GM23338 (cell line): ENCODE results near the gene MPHOSPH6. TPM values are rescaled to one million over a fixed set of nuclear protein-coding genes. Genes with fewer than 3 reads are reported as not detected.

Experiments used
- ATAC-seq: fragments of 200-7000 bp; cut with Tn5 transposase; 3 replicates; pipeline ENCODE4 v1.9.1; 2020
- DNase-seq: peaks from one replicate; pipeline ENCODE4 v3.0.0-alpha.2; 2015; ENCODE audit warnings: low spot score
- H2AFZ ChIP-seq: fragments of 200-600 bp; sonication (generic); 2 replicates; pipeline ENCODE4 v1.8.0; 2016; ENCODE audit warnings: antibody characterized with exemption, mild to moderate bottlenecking, moderate library complexity
- H3F3A ChIP-seq: fragments of 200-600 bp; sonication (generic); replicated peaks from 2 replicates; pipeline ENCODE4 v1.8.0; 2017; ENCODE audit warnings: antibody characterized with exemption, mixed run types, low read depth
- H3K27ac ChIP-seq: fragments of 200-600 bp; sonication (generic); 2 replicates; pipeline ENCODE4 v1.6.1; 2016; ENCODE audit warnings: low read depth
- H3K27me3 ChIP-seq: fragments of 200-600 bp; sonication (generic); 2 replicates; pipeline ENCODE4 v1.8.0; 2016; ENCODE audit warnings: mild to moderate bottlenecking, mixed run types, moderate library complexity; ENCODE audit not compliant: insufficient read depth
- H3K36me3 ChIP-seq: fragments of 200-600 bp; sonication (generic); 2 replicates; pipeline ENCODE4 v1.8.0; 2016; ENCODE audit warnings: mild to moderate bottlenecking; ENCODE audit not compliant: insufficient read depth
- H3K4me1 ChIP-seq: fragments of 200-600 bp; sonication (generic); 2 replicates; pipeline ENCODE4 v1.8.0; 2016; ENCODE audit warnings: mild to moderate bottlenecking, moderate library complexity; ENCODE audit not compliant: insufficient read depth
- H3K4me2 ChIP-seq: fragments of 200-600 bp; sonication (generic); 2 replicates; pipeline ENCODE4 v1.7.1; 2017; ENCODE audit warnings: mixed run types
- H3K4me3 ChIP-seq: fragments of 200-600 bp; sonication (generic); 2 replicates; pipeline ENCODE4 v1.6.1; 2016; ENCODE audit warnings: mixed run types
- H3K79me2 ChIP-seq: fragments of 200-600 bp; sonication (generic); replicated peaks from 2 replicates; pipeline ENCODE4 v1.8.0; 2017; ENCODE audit warnings: mild to moderate bottlenecking; ENCODE audit not compliant: insufficient read depth
- H3K9me2 ChIP-seq: fragments of 200-600 bp; sonication (generic); 2 replicates; pipeline ENCODE4 v1.8.0; 2017; ENCODE audit not compliant: insufficient read depth
- H4K20me1 ChIP-seq: fragments of 200-600 bp; sonication (generic); replicated peaks from 2 replicates; pipeline ENCODE4 v1.8.0; 2017; ENCODE audit warnings: mild to moderate bottlenecking; ENCODE audit not compliant: insufficient read depth
- H3K27ac Mint-ChIP-seq: 2 replicates; pipeline ENCODE4 v1.8.0; 2020; ENCODE audit warnings: inconsistent platforms, mild to moderate bottlenecking, moderate library complexity, mixed read lengths
- H3K27me3 Mint-ChIP-seq: 3 replicates; pipeline ENCODE4 v1.8.0; 2022; ENCODE audit warnings: low read depth, mild to moderate bottlenecking, moderate library complexity, mixed read lengths, inconsistent platforms; ENCODE audit not compliant: insufficient read depth, poor library complexity
- H3K36me3 Mint-ChIP-seq: 3 replicates; pipeline ENCODE4 v1.8.0; 2021; ENCODE audit warnings: low read depth, mild to moderate bottlenecking, inconsistent platforms, moderate library complexity, mixed read lengths
- H3K4me1 Mint-ChIP-seq: 3 replicates; pipeline ENCODE4 v1.8.0; 2020; ENCODE audit warnings: mild to moderate bottlenecking, inconsistent platforms, mixed read lengths
- H3K4me3 Mint-ChIP-seq: 3 replicates; pipeline ENCODE4 v1.8.0; 2021; ENCODE audit warnings: moderate library complexity, mild to moderate bottlenecking, inconsistent platforms, mixed read lengths
- H3K9me3 Mint-ChIP-seq: 3 replicates; pipeline ENCODE4 v1.8.0; 2020; ENCODE audit warnings: moderate library complexity, mild to moderate bottlenecking, inconsistent platforms, mixed read lengths
- CREB1 ChIP-seq: fragments of 250-450 bp; sonication (Bioruptor Pico); IDR thresholded peaks from 2 replicates; pipeline ENCODE4 v1.5.0; 2020; ENCODE audit warnings: low read depth, mild to moderate bottlenecking, moderate library complexity
- CTCF ChIP-seq, 2 experiments: fragments of 200-600 bp in 1 of 2; sonication (generic) in 1 of 2; conservative IDR thresholded peaks; 2 replicates each; pipeline versions ENCODE4 v1.5.1 to v1.6.1; 2016 to 2017; ENCODE audit warnings: antibody characterized with exemption in 2 of 2, low read depth in 2 of 2, mild to moderate bottlenecking in 2 of 2, moderate library complexity in 1 of 2
- ETS1 ChIP-seq: IDR thresholded peaks from 2 replicates; pipeline ENCODE4 v1.6.1; 2016; ENCODE audit warnings: antibody characterized with exemption
- EZH2 ChIP-seq: fragments of 200-600 bp; sonication (generic); IDR thresholded peaks from one replicate; pipeline ENCODE4 v1.8.0; 2017; ENCODE audit warnings: antibody characterized with exemption, mild to moderate bottlenecking, low read depth; ENCODE audit not compliant: unreplicated experiment
- EZH2phosphoT487 ChIP-seq: fragments of 200-600 bp; sonication (generic); IDR thresholded peaks from one replicate; pipeline ENCODE4 v1.8.1; 2018; ENCODE audit warnings: antibody characterized with exemption; ENCODE audit not compliant: unreplicated experiment
- JUNB ChIP-seq: IDR thresholded peaks from one replicate; pipeline ENCODE4 v1.6.1; 2016; ENCODE audit warnings: antibody characterized with exemption; ENCODE audit not compliant: unreplicated experiment
- NANOG ChIP-seq: IDR thresholded peaks from 2 replicates; pipeline ENCODE4 v1.6.1; 2016; ENCODE audit warnings: antibody characterized with exemption, borderline replicate concordance
- POLR2AphosphoS5 ChIP-seq: IDR thresholded peaks from 2 replicates; pipeline ENCODE4 v1.6.1; 2016; ENCODE audit warnings: antibody characterized with exemption, low read depth
- REST ChIP-seq: IDR thresholded peaks from one replicate; pipeline ENCODE4 v1.6.1; 2018; ENCODE audit warnings: antibody characterized with exemption; ENCODE audit not compliant: unreplicated experiment
- STAT1 ChIP-seq: IDR thresholded peaks from one replicate; pipeline ENCODE4 v1.6.1; 2016; ENCODE audit warnings: antibody characterized with exemption; ENCODE audit not compliant: unreplicated experiment
- ZNF114 ChIP-seq: fragments of 250-450 bp; sonication (Bioruptor Pico); IDR thresholded peaks from 2 replicates; pipeline ENCODE4 v1.5.0; 2020; ENCODE audit warnings: mild to moderate bottlenecking, moderate library complexity
- ZNF331 ChIP-seq: fragments of 250-450 bp; sonication (Bioruptor Pico); IDR thresholded peaks from 2 replicates; pipeline ENCODE4 v1.5.0; 2020; ENCODE audit warnings: low read depth, mild to moderate bottlenecking, moderate library complexity
- polyA plus RNA-seq: library from polyadenylated mRNA; unstranded; fragments of >200 nt; fragmentation: Nextera tagmentation; extraction: Ambion mirVana; gene quantifications from 2 replicates; pipeline ENCODE4 v1.2.1, GENCODE V29; 2016
- total RNA-seq: library from RNA; depleted of rRNA; stranded (reverse); fragments of >200 nt; shearing (Covaris generic); gene quantifications from 2 replicates; pipeline ENCODE4 v1.2.3, GENCODE V29; 2014
- TF ChIP-seq, protein P1 (sequence below): fragments of 250-450 bp; sonication (Bioruptor Pico); IDR thresholded peaks from 2 replicates; pipeline ENCODE4 v1.5.0; 2020; ENCODE audit warnings: mild to moderate bottlenecking, moderate library complexity

Gene MPHOSPH6
- total and polyA plus RNA-seq, 2 experiments from 2014 or later: 40.8 to 94.7 TPM

- TF ChIP-seq ZNF331: no peak
Observed at GRCh38 chr16:82201926-82202325, 31.9 kb upstream of the MPHOSPH6 start (continued).

- Mint-ChIP-seq H3K4me1 (no peaks in the 10 kb centered on the region), H3K27me3 (peaks cover 1% of the 10 kb centered on the region), H3K9me3 (no peaks in the 10 kb centered on the region), H3K36me3 (no peaks in the 10 kb centered on the region), H3K27ac (no peak overlapping the region), H3K4me3 (no peak overlapping the region)
- H3K9me2 ChIP-seq: no peaks in the 10 kb centered on the region
- H4K20me1 ChIP-seq: no peaks in the 10 kb centered on the region
- no peak overlapping the region for H2AFZ ChIP-seq
- no peaks in the 10 kb centered on the region for H3F3A ChIP-seq
- H3K27me3 ChIP-seq: no peaks in the 10 kb centered on the region
- H3K4me1 ChIP-seq: no peaks in the 10 kb centered on the region
- H3K4me2 ChIP-seq: no peak overlapping the region
- ATAC-seq (no peak), DNase-seq (no peak)
- no peak overlapping the region for H3K4me3 ChIP-seq
- no peaks in the 10 kb centered on the region for H3K36me3 ChIP-seq
- no peaks in the 10 kb centered on the region for H3K79me2 ChIP-seq
- no peak overlapping the region for H3K27ac ChIP-seq
- TF ChIP-seq, protein P1, sequence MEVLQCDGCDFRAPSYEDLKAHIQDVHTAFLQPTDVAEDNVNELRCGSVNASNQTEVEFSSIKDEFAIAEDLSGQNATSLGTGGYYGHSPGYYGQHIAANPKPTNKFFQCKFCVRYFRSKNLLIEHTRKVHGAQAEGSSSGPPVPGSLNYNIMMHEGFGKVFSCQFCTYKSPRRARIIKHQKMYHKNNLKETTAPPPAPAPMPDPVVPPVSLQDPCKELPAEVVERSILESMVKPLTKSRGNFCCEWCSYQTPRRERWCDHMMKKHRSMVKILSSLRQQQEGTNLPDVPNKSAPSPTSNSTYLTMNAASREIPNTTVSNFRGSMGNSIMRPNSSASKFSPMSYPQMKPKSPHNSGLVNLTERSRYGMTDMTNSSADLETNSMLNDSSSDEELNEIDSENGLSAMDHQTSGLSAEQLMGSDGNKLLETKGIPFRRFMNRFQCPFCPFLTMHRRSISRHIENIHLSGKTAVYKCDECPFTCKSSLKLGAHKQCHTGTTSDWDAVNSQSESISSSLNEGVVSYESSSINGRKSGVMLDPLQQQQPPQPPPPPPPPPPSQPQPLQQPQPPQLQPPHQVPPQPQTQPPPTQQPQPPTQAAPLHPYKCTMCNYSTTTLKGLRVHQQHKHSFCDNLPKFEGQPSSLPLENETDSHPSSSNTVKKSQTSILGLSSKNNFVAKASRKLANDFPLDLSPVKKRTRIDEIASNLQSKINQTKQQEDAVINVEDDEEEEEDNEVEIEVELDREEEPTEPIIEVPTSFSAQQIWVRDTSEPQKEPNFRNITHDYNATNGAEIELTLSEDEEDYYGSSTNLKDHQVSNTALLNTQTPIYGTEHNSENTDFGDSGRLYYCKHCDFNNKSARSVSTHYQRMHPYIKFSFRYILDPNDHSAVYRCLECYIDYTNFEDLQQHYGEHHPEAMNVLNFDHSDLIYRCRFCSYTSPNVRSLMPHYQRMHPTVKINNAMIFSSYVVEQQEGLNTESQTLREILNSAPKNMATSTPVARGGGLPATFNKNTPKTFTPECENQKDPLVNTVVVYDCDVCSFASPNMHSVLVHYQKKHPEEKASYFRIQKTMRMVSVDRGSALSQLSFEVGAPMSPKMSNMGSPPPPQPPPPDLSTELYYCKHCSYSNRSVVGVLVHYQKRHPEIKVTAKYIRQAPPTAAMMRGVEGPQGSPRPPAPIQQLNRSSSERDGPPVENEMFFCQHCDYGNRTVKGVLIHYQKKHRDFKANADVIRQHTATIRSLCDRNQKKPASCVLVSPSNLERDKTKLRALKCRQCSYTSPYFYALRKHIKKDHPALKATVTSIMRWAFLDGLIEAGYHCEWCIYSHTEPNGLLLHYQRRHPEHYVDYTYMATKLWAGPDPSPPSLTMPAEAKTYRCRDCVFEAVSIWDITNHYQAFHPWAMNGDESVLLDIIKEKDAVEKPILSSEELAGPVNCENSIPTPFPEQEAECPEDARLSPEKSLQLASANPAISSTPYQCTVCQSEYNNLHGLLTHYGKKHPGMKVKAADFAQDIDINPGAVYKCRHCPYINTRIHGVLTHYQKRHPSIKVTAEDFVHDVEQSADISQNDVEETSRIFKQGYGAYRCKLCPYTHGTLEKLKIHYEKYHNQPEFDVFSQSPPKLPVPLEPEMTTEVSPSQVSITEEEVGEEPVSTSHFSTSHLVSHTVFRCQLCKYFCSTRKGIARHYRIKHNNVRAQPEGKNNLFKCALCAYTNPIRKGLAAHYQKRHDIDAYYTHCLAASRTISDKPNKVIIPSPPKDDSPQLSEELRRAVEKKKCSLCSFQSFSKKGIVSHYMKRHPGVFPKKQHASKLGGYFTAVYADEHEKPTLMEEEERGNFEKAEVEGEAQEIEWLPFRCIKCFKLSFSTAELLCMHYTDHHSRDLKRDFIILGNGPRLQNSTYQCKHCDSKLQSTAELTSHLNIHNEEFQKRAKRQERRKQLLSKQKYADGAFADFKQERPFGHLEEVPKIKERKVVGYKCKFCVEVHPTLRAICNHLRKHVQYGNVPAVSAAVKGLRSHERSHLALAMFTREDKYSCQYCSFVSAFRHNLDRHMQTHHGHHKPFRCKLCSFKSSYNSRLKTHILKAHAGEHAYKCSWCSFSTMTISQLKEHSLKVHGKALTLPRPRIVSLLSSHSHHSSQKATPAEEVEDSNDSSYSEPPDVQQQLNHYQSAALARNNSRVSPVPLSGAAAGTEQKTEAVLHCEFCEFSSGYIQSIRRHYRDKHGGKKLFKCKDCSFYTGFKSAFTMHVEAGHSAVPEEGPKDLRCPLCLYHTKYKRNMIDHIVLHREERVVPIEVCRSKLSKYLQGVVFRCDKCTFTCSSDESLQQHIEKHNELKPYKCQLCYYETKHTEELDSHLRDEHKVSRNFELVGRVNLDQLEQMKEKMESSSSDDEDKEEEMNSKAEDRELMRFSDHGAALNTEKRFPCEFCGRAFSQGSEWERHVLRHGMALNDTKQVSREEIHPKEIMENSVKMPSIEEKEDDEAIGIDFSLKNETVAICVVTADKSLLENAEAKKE (CRISPR knock-in tag): no peak
- TF ChIP-seq REST: no peak
- no peak for TF ChIP-seq CTCF (conservative IDR thresholded peaks at IDR 0.05; ENCODE audit: low read depth in 2 of 2)
- TF ChIP-seq ETS1: no peak
- TF ChIP-seq ZNF114: no peak
- TF ChIP-seq EZH2: no peak
- TF ChIP-seq ZNF331: no peak
- TF ChIP-seq JUNB: no peak
- TF ChIP-seq STAT1: no peak
- TF ChIP-seq NANOG: no peak
- TF ChIP-seq POLR2AphosphoS5: no peak
- TF ChIP-seq EZH2phosphoT487: no peak
- TF ChIP-seq CREB1 (CRISPR knock-in tag): no peak
Observed at GRCh38 chr16:82201351-82201750, 31.3 kb upstream of the MPHOSPH6 start.
